Adrenal gland (tissue), 19 donors: Measurements from ENCODE around the gene MINDY3. TPM values are rescaled to one million over a fixed set of nuclear protein-coding genes. Genes with fewer than 3 reads are reported as not detected.

Experiments used
- DNase-seq, 7 donors: peaks; one replicate each; pipeline ENCODE4 v3.0.0-alpha.2; 2019 to 2020
- H3K27ac ChIP-seq, 5 donors: fragments of 200-600 bp; sonication (generic) in 4 of 5; 1 replicate in 3 of 5; 2 replicates in 2 of 5; pipeline versions ENCODE4 v1.5.1 to v1.8.0; 2016 to 2020; ENCODE audit warnings: mild to moderate bottlenecking in 1 of 5
- H3K27me3 ChIP-seq: fragments of 200-600 bp; 2 replicates; pipeline ENCODE4 v1.8.0; 2021
- H3K36me3 ChIP-seq, 2 donors: fragments of 200-600 bp; replicated peaks in 1 of 2; 1 replicate in 1 of 2; 2 replicates in 1 of 2; pipeline versions ENCODE4 v1.5.1 to v1.8.0; 2018 to 2022
- H3K4me1 ChIP-seq, 2 donors: fragments of 200-600 bp; replicated peaks in 1 of 2; 1 replicate in 1 of 2; 2 replicates in 1 of 2; pipeline versions ENCODE4 v1.5.1 to v1.8.0; 2018 to 2021
- H3K4me3 ChIP-seq, 4 donors: fragments of 200-600 bp; sonication (generic) in 3 of 4; one replicate each; pipeline ENCODE4 v1.5.1; 2016 to 2018
- H3K9me3 ChIP-seq, 3 donors: fragments of 200-600 bp; sonication (generic) in 1 of 3; replicated peaks in 1 of 3; 1 replicate in 2 of 3; 2 replicates in 1 of 3; pipeline versions ENCODE4 v1.5.1 to v1.8.0; 2016 to 2021
- POLR2A ChIP-seq, 2 donors: fragments of 450-650 bp; IDR thresholded peaks; one replicate each; pipeline ENCODE4 v1.6.1; 2017; ENCODE audit warnings: antibody characterized with exemption in 2 of 2, mild to moderate bottlenecking in 2 of 2, moderate library complexity in 1 of 2
- WGBS, 4 donors: extraction: QIAGEN DNeasy Blood & Tissue Kit in 2 of 4; methylation state at CpG; one replicate each; pipeline versions ENCODE4 v1.1.5 to v1.1.7; 2013 to 2017; 5-methylcytosine and 5-hydroxymethylcytosine counted together
- intact Hi-C, 2 donors: fragments of 100-400 bp; cut with DNase I; formaldehyde crosslinking; loops; one replicate each; pipeline versions ENCODE4 v1.14.1 to v1.15.0; 2022 to 2023
- long read RNA-seq, 10 donors: library from polyadenylated mRNA in 3 of 10; unstranded in 2 of 10; stranded (forward) in 1 of 10; transcript quantifications; one replicate each; pipeline ENCODE4 v2.0.0 and lab custom pipeline, GENCODE V29; 2021 to 2026
- polyA plus RNA-seq, 3 donors: library from polyadenylated mRNA; stranded (reverse); fragments of 200-250 nt in 2 of 3; fragments of 350-450 nt in 1 of 3; fragmentation: Illumina TruSeq in 1 of 3; extraction: RNeasy Lipid Tissue Mini Kit (QIAGEN cat#74804) in 1 of 3; gene quantifications; one replicate each; pipeline ENCODE4 v1.2.3, GENCODE V29; 2013 to 2014
- total RNA-seq, 9 donors: library from RNA; depleted of rRNA in 4 of 9; stranded (reverse); fragments of >200 nt in 4 of 9; fragments of 120-200 nt in 1 of 9; fragmentation: NEBNext Ultra II Directional in 1 of 9; extraction: Animal tissue kit (Norgen Biotek cat#: 25700) in 1 of 9; gene quantifications; one replicate each; pipeline versions ENCODE4 v1.1.0 to v1.2.4, GENCODE V29; 2013 to 2023
- TF ChIP-seq, protein P1 (sequence below), 6 experiments: fragments of 450-650 bp in 4 of 6; fragments of 200-600 bp in 2 of 6; sonication (generic) in 1 of 6; IDR thresholded peaks; 1 replicate in 5 of 6; 2 replicates in 1 of 6; pipeline versions ENCODE4 v1.5.1 to v1.8.0; 2016 to 2021; ENCODE audit warnings: antibody characterized with exemption in 6 of 6, mild to moderate bottlenecking in 2 of 6, moderate library complexity in 1 of 6
- donor health status: healthy with polysubstance abuse.
- donor health status: Bipolar disorder and iron deficiency.
- donor health status: DM: yes; HTN: yes; CAD: no.
- donor health status: DM: no; HTN: no; CAD: no.
- donor health status: DM: no; HTN: no; CAD: no.
- donor health status: DM: yes; HTN: yes; CAD: no.

The MINDY3 gene
- 10 to 100 TPM; 16.7 to 38.9 (median 32.3) TPM for total RNA-seq
- 10 to 100 TPM; 23.3 to 40.3 (median 29.8) TPM for polyA plus RNA-seq
- long read RNA-seq, donor 1, partial matches to known transcripts, result 0 of 5 reads
- long read RNA-seq, donor 1, other reads (novel, unspliced or antisense), result 0 of 5 reads
- long read RNA-seq, donor 2, partial matches to known transcripts, result 0 of 2 reads
- long read RNA-seq, donor 2, other reads (novel, unspliced or antisense), result 0 of 2 reads
- long read RNA-seq, donor 3, transcript MINDY3-201 (15 exons, 2,381 nt), result major isoform, 5 of 7 reads
- long read RNA-seq, donor 3, partial matches to known transcripts, result 0 of 7 reads
- long read RNA-seq, donor 3, other reads (novel, unspliced or antisense), result 0 of 7 reads
- long read RNA-seq, donor 4, transcript MINDY3-201 (15 exons, 2,381 nt), result major isoform, 6 of 14 reads
- long read RNA-seq, donor 4, partial matches to known transcripts, result 2 of 14 reads
- long read RNA-seq, donor 4, other reads (novel, unspliced or antisense), result 4 of 14 reads
- long read RNA-seq, donor 5, transcript MINDY3-206 (14 exons, 2,307 nt), result minor isoform, 5 of 44 reads
- long read RNA-seq, donor 5, transcript MINDY3-201 (15 exons, 2,381 nt), result major isoform, 30 of 44 reads
- long read RNA-seq, donor 5, partial matches to known transcripts, result 2 of 44 reads
- long read RNA-seq, donor 5, other reads (novel, unspliced or antisense), result 7 of 44 reads
- long read RNA-seq, donor 6, partial matches to known transcripts, result 2 of 7 reads
- long read RNA-seq, donor 6, other reads (novel, unspliced or antisense), result 3 of 7 reads
- long read RNA-seq, donor 7, partial matches to known transcripts, result 0 of 2 reads
- long read RNA-seq, donor 7, other reads (novel, unspliced or antisense), result 0 of 2 reads
- long read RNA-seq, donor 8, partial matches to known transcripts, result 0 of 4 reads
- long read RNA-seq, donor 8, other reads (novel, unspliced or antisense), result 0 of 4 reads
- long read RNA-seq, donor 9, partial matches to known transcripts, result 0 of 6 reads
- long read RNA-seq, donor 9, other reads (novel, unspliced or antisense), result 0 of 6 reads
- long read RNA-seq, donor 10, result 0 reads

DNA sequence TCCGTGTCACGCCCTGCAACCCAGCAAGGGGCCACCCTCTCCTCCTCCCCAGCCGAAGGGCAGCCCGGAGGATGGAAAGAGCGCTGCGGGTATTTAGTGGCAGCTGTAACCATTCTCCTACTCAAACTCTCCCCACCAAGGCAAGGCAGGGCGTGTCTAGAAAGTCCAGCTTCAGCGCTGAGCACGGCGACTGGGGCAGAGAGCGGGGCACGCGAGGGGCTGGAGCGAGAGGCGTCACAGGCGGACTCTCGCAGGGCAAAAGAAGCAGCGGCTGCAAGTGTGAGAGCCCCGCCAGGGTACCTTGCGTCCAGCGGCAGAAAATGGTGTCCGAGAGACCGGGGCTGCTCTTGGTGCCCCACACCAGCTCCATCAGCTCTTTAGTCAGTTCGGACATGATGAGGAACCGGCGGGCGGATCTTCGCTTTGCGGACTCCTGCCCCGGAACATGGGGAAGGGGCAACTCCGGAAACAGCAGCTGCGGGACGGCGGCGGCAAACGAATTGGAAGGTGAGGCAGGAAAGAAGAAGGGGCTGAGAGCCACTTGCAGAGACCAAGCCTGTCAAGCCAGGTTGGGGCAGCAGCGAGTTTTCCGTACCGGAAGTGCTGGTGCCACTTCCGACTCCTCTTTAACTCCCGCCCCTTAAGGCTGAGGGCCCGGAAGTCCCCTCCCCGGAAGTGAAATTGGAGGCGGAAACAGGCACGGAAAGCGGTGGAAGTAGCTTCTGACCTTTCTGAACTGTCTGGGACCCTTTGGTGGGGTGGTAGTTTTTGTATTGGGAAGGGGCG is at the start of gene MINDY3:
MINDY3 (minus strand) TSS at position 602 of the 786 bp plus-strand sequence; CDS start at position 394, 208 bp downstream.
- WGBS, 4 donors, result 0 to 3% (median 1%) methylated on average over 19 to 47 of the region's 47 CpGs
- Histone ChIP-seq H3K4me3 (peak within 1 kb of the TSS; percentile 73 to 99 (median 85)), H3K36me3 (no peaks in the 10 kb centered on the region), H3K27me3 (no peaks in the 10 kb centered on the region), H3K4me1 (peaks cover 14 to 24% of the 10 kb centered on the region in 2 donors), H3K9me3 (no peaks in the 10 kb centered on the region), H3K27ac (peak within 1 kb of the TSS; percentile 9 to 81 (median 51))
- DNase-seq, result peak; percentile 68 to 86 (median 77)
- TF ChIP-seq, protein P1, sequence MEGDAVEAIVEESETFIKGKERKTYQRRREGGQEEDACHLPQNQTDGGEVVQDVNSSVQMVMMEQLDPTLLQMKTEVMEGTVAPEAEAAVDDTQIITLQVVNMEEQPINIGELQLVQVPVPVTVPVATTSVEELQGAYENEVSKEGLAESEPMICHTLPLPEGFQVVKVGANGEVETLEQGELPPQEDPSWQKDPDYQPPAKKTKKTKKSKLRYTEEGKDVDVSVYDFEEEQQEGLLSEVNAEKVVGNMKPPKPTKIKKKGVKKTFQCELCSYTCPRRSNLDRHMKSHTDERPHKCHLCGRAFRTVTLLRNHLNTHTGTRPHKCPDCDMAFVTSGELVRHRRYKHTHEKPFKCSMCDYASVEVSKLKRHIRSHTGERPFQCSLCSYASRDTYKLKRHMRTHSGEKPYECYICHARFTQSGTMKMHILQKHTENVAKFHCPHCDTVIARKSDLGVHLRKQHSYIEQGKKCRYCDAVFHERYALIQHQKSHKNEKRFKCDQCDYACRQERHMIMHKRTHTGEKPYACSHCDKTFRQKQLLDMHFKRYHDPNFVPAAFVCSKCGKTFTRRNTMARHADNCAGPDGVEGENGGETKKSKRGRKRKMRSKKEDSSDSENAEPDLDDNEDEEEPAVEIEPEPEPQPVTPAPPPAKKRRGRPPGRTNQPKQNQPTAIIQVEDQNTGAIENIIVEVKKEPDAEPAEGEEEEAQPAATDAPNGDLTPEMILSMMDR (IDR thresholded peaks at IDR 0.05), result no peak
- no peak for TF ChIP-seq POLR2A (IDR thresholded peaks at IDR 0.05)
- intact Hi-C loops, result no loop called here

- WGBS, 4 donors, result 58 to 60% (median 59%) methylated on average over 3 of the region's 3 CpGs
- H3K4me3 ChIP-seq, result no peak overlapping the region
- no peaks in the 10 kb centered on the region for H3K9me3 ChIP-seq
- peaks cover 12% of the 10 kb centered on the region for H3K27me3 ChIP-seq
- H3K4me1 ChIP-seq, result no peaks in the 10 kb centered on the region
- H3K36me3 ChIP-seq, result no peaks in the 10 kb centered on the region
- DNase-seq, result no peak
- TF ChIP-seq, protein P1 (IDR thresholded peaks at IDR 0.05), result no peak
- no peak for TF ChIP-seq POLR2A (IDR thresholded peaks at IDR 0.05)
- no peak overlapping the region for H3K27ac ChIP-seq
- intact Hi-C loops, result loop anchor here in 1 of 2 donors (5.0 to 10.0 kb wide), 2 partner anchors 643 to 875 kb away; no protein-coding TSS in a partner anchor
Measured at GRCh38 chr10:15901889-15902288, 41.6 kb upstream of the MINDY3 start.

DNA sequence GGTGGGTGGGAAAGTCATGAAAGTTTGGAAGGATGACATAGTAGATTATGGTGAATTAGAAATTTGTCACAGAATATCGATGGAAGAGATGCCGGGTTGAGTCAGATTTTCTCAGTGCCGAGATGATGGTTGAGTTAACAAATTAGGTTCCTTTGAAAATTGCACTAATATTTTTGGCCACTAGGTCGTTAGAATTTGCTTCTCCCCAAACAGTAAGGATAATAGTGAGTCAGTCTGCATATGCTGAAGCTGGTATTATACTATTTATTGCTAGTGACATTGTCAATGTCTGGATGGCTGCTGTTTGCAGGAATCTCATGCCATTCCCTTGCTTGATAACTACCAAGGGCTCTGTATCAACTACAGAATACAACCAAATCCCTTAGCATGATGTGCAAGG is 37.7 kb upstream of the MINDY3 start:
- H3K27ac ChIP-seq, result no peak overlapping the region
- intact Hi-C loops, result no loop called here
- H3K4me3 ChIP-seq, result no peak overlapping the region
- WGBS, 4 donors, result 47 to 57% (median 51%) methylated on average over 4 of the region's 4 CpGs
- no peak for DNase-seq
- no peak for TF ChIP-seq POLR2A (IDR thresholded peaks at IDR 0.05)
- TF ChIP-seq, protein P1 (IDR thresholded peaks at IDR 0.05), result peak in 4 of 6 experiments; percentile 18 to 31 (median 21)
- H3K27me3 ChIP-seq, result peaks cover 18% of the 10 kb centered on the region
- no peaks in the 10 kb centered on the region for H3K9me3 ChIP-seq
- no peaks in the 10 kb centered on the region for H3K36me3 ChIP-seq
- H3K4me1 ChIP-seq, result no peaks in the 10 kb centered on the region
